Activated naive CD4-positive, alpha-beta T cell treated with anti-CD3 and anti-CD28 coated beads, Interleukin-2, amount 50 U/mL, for 72 hours (primary cell): ENCODE results near the gene BCCIP. TPM values are rescaled to one million over a fixed set of nuclear protein-coding genes. Genes with fewer than 3 reads are reported as not detected.

ENCODE experiments used
- ATAC-seq, 2 donors: fragments of 150-1000 bp; cut with Tn5 transposase; 2 replicates each; pipeline ENCODE4 v1.10.0; 2021; ENCODE audit warnings: mild to moderate bottlenecking in 2 of 2, moderate library complexity in 2 of 2
- DNase-seq, 2 donors: peaks; one replicate each; pipeline ENCODE4 v3.0.0; 2021 to 2022; ENCODE audit warnings: low spot score in 2 of 2
- H3K27ac Mint-ChIP-seq, 2 donors: one replicate each; pipeline ENCODE4 v1.8.0; 2022; ENCODE audit warnings: mild to moderate bottlenecking in 2 of 2, mixed read lengths in 2 of 2
- H3K36me3 Mint-ChIP-seq, 2 donors: one replicate each; pipeline ENCODE4 v1.8.0; 2022; ENCODE audit warnings: mixed read lengths in 2 of 2
- H3K9me3 Mint-ChIP-seq, 2 donors: one replicate each; pipeline ENCODE4 v1.8.0; 2022; ENCODE audit warnings: mixed read lengths in 2 of 2
- total RNA-seq, 2 donors: library from RNA; stranded (reverse); gene quantifications; one replicate each; pipeline ENCODE4 v1.2.3, GENCODE V29; 2022

BCCIP gene
- total RNA-seq: 10 to 100 TPM; 88.2 to 96.5 TPM

- DNase-seq (peak; percentile 86 to 93), ATAC-seq (peak; percentile 85 to 87)
- Mint-ChIP-seq H3K36me3 (peaks cover 9 to 17% of the 10 kb centered on the region in 2 donors), H3K27ac (no peak within 1 kb of the TSS), H3K9me3 (no peaks in the 10 kb centered on the region)
Measured at GRCh38 chr10:125822878-125823662, at the start of gene BCCIP, which contains the start of gene UROS. BCCIP (plus strand) TSS chr10:125823546; CDS start chr10:125823558, 12 bp downstream. UROS (minus strand) TSS chr10:125823258; CDS start chr10:125816499, 6,759 bp downstream.

- DNase-seq (no peak), ATAC-seq (no peak)
- Mint-ChIP-seq H3K9me3 (no peaks in the 10 kb centered on the region), H3K27ac (no peak overlapping the region), H3K36me3 (no peaks in the 10 kb centered on the region)
Measured at GRCh38 chr10:125773687-125774543, 49.4 kb upstream of the BCCIP start.

- Mint-ChIP-seq H3K27ac (no peak overlapping the region), H3K36me3 (no peaks in the 10 kb centered on the region), H3K9me3 (no peaks in the 10 kb centered on the region)
- ATAC-seq (no peak), DNase-seq (no peak)
Measured at GRCh38 chr10:125774581-125775191, 48.7 kb upstream of the BCCIP start.

- H3K27ac Mint-ChIP-seq: no peak within 1 kb of the TSS
- ATAC-seq (no peak), DNase-seq (no peak)
- H3K9me3 Mint-ChIP-seq: no peaks in the 10 kb centered on the region
- no peaks in the 10 kb centered on the region for H3K36me3 Mint-ChIP-seq
Measured at GRCh38 chr10:125775491-125776106, 47.7 kb upstream of the BCCIP start, which contains the start of gene MMP21. MMP21 (minus strand) TSS chr10:125775821; CDS start chr10:125775821, 0 bp downstream.

GRCh38 chr10:125777806-125778205, 45.5 kb upstream of the BCCIP start:
- no peak for DNase-seq
- no peaks in the 10 kb centered on the region for H3K36me3 Mint-ChIP-seq
- no peak for ATAC-seq
- no peaks in the 10 kb centered on the region for H3K9me3 Mint-ChIP-seq
- H3K27ac Mint-ChIP-seq: no peak overlapping the region

- H3K36me3 Mint-ChIP-seq: no peaks in the 10 kb centered on the region
- no peak for ATAC-seq
- DNase-seq: no peak
- H3K9me3 Mint-ChIP-seq: no peaks in the 10 kb centered on the region
- H3K27ac Mint-ChIP-seq: no peak overlapping the region
Measured at GRCh38 chr10:125778556-125778955, 44.8 kb upstream of the BCCIP start.

GRCh38 chr10:125779403-125780327, 43.7 kb upstream of the BCCIP start:
- no peak for ATAC-seq
- DNase-seq: no peak
- Mint-ChIP-seq H3K9me3 (no peaks in the 10 kb centered on the region), H3K36me3 (no peaks in the 10 kb centered on the region), H3K27ac (no peak overlapping the region)

GRCh38 chr10:125781374-125781773, 42.0 kb upstream of the BCCIP start:
- no peak for ATAC-seq
- H3K36me3 Mint-ChIP-seq: no peaks in the 10 kb centered on the region
- H3K27ac Mint-ChIP-seq: no peak overlapping the region
- no peaks in the 10 kb centered on the region for H3K9me3 Mint-ChIP-seq
- DNase-seq: no peak

- DNase-seq (no peak), ATAC-seq (no peak)
- no peaks in the 10 kb centered on the region for H3K36me3 Mint-ChIP-seq
- no peak overlapping the region for H3K27ac Mint-ChIP-seq
- no peaks in the 10 kb centered on the region for H3K9me3 Mint-ChIP-seq
Measured at GRCh38 chr10:125782054-125782453, 41.3 kb upstream of the BCCIP start.

- no peaks in the 10 kb centered on the region for H3K9me3 Mint-ChIP-seq
- ATAC-seq: no peak
- peak overlapping the region in 1 of 2 donors; percentile 26 for H3K27ac Mint-ChIP-seq
- no peak for DNase-seq
- H3K36me3 Mint-ChIP-seq: no peaks in the 10 kb centered on the region
Measured at GRCh38 chr10:125782616-125783015, 40.7 kb upstream of the BCCIP start.

- ATAC-seq (no peak), DNase-seq (no peak)
- Mint-ChIP-seq H3K36me3 (no peaks in the 10 kb centered on the region), H3K9me3 (no peaks in the 10 kb centered on the region), H3K27ac (peak overlapping the region in 1 of 2 donors; percentile 36)
Measured at GRCh38 chr10:125783408-125783807, 39.9 kb upstream of the BCCIP start.

- no peaks in the 10 kb centered on the region for H3K9me3 Mint-ChIP-seq
- ATAC-seq (no peak), DNase-seq (no peak)
- H3K36me3 Mint-ChIP-seq: no peaks in the 10 kb centered on the region
- no peak overlapping the region for H3K27ac Mint-ChIP-seq
Measured at GRCh38 chr10:125783957-125784356, 39.4 kb upstream of the BCCIP start.

- ATAC-seq (no peak), DNase-seq (no peak)
- H3K36me3 Mint-ChIP-seq: peaks cover 0 to 7% of the 10 kb centered on the region in 2 donors
- H3K27ac Mint-ChIP-seq: no peak overlapping the region
- H3K9me3 Mint-ChIP-seq: no peaks in the 10 kb centered on the region
Measured at GRCh38 chr10:125785791-125786190, 37.6 kb upstream of the BCCIP start.

GRCh38 chr10:125788156-125789034, 35.0 kb upstream of the BCCIP start:
- Mint-ChIP-seq H3K9me3 (no peaks in the 10 kb centered on the region), H3K36me3 (peaks cover 0 to 7% of the 10 kb centered on the region in 2 donors), H3K27ac (peak overlapping the region; percentile 72 to 76)
- ATAC-seq: peak; percentile 49 to 66
- DNase-seq: no peak
